Loucy (cell line): ENCODE results near the gene WWOX.

ENCODE experiments used
- EZH2phosphoT487 ChIP-seq: fragments of 200-600 bp; IDR thresholded peaks from 2 replicates; pipeline ENCODE4 v1.6.1; 2018; ENCODE audit warnings: antibody characterized with exemption, mild to moderate bottlenecking, moderate library complexity, borderline replicate concordance
- TF ChIP-seq, protein P1 (sequence below): fragments of 200-600 bp; sonication (generic); conservative IDR thresholded peaks from 2 replicates; pipeline ENCODE4 v1.5.1; 2014; ENCODE audit warnings: mild to moderate bottlenecking, antibody characterized with exemption, low read length

GRCh38 chr16:79101491-79101890 is 1002.0 kb downstream of the WWOX start:
- TF ChIP-seq, protein P1, sequence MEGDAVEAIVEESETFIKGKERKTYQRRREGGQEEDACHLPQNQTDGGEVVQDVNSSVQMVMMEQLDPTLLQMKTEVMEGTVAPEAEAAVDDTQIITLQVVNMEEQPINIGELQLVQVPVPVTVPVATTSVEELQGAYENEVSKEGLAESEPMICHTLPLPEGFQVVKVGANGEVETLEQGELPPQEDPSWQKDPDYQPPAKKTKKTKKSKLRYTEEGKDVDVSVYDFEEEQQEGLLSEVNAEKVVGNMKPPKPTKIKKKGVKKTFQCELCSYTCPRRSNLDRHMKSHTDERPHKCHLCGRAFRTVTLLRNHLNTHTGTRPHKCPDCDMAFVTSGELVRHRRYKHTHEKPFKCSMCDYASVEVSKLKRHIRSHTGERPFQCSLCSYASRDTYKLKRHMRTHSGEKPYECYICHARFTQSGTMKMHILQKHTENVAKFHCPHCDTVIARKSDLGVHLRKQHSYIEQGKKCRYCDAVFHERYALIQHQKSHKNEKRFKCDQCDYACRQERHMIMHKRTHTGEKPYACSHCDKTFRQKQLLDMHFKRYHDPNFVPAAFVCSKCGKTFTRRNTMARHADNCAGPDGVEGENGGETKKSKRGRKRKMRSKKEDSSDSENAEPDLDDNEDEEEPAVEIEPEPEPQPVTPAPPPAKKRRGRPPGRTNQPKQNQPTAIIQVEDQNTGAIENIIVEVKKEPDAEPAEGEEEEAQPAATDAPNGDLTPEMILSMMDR, result no peak
- TF ChIP-seq EZH2phosphoT487, result no peak
